A549 treated with Hydrocortisone at 1 μM for 4 hours (cell line): Measurements from ENCODE around the gene RAB33A. TPM values are rescaled to one million over a fixed set of nuclear protein-coding genes. Genes with fewer than 3 reads are reported as not detected.

Experiments used
- total RNA-seq: library from RNA; stranded (reverse); fragments of 200-300 nt; extraction: Qiagen RNA extraction; gene quantifications from 5 replicates; pipeline ENCODE4 v1.2.3, GENCODE V29; 2022

Gene RAB33A
- total RNA-seq = 0.13 to 0.31 TPM (median 0.17 TPM) in 5 replicates

DNA sequence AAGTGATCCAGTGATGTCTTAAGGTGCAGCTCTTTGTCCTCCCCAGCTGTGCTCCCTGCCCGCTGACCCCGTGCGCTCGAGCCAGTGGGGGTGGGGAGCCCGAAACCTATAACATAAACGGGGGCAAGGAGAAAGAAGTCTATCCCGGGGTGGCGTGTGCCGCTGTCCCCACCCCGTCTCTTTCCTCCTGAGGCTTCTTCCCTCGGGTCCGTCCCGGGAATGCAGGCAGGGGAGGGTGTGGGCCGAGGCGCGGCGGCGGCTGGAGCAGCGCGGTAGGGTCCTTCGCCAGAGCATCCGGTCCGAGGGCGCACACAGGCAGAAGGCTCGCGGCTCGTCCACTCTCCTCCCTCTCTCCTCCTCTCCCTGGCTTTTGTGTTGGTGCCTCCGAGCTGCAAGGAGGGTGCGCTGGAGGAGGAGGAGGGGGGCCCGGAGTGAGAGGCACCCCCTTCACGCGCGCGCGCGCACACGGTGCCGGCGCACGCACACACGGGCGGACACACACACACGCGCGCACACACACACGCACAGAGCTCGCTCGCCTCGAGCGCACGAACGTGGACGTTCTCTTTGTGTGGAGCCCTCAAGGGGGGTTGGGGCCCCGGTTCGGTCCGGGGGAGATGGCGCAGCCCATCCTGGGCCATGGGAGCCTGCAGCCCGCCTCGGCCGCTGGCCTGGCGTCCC is at the start of gene RAB33A:
RAB33A (plus strand) TSS at position 517 of the 681 bp plus-strand sequence; CDS start at position 618, 101 bp downstream.

DNA sequence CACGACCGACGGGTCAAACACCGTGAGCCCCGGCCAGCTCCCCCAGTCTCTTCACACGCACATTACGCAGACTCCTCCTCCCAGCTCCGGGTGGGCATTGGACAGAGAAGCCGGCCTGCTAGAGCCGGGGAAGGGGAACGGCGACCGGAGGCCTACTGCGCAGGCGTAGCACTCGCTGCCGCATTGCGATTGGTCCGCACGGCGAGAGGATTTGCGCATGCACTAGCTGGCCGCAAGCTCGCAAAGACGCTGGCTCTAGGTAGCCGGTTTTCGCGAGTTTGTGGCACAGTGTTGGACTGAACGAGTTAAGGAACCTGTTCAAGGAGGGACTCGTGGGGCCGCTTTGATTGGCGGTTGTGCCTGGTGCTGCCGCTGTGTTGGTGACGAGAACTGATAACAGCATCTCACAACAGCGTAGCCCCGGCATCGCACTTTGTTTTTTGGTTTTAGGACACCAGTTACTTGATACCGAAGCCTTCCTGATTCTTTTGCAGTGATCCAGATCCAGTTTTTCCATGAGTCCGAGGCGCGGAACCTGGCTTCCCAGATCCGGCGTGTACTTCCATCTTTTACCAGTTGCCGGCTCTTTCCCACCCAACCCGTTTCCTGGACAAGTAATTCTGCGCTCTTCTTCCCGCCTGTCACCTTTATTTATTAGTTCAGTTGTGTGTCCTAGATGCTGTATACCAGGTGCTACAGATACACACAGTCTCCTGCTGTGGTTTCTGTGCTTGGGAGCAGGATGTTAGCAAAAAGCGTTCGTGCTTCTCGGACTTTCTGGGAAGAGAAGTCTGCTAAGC is 5.9 kb upstream of the RAB33A start, which contains the start of gene AIFM1:
AIFM1 (minus strand) TSS at position 139 of the 800 bp plus-strand sequence. CDS start 185 bp downstream, outside the sequence.

Other genes with a start within 250 kb of the RAB33A start
- 6.7 to 13.5 TPM (median 10.3 TPM) in 5 replicates for gene BCORL1, start 189.3 kb upstream of the RAB33A start, total RNA-seq
- 23.0 to 31.9 TPM (median 26.8 TPM) in 5 replicates for gene ELF4, start 61.5 kb upstream of the RAB33A start, total RNA-seq
- 67.4 to 77.6 TPM (median 72.9 TPM) in 5 replicates for gene AIFM1, start 6.1 kb upstream of the RAB33A start, total RNA-seq
- gene ZNF280C, start 96.9 kb downstream of the RAB33A start, total RNA-seq = 2.4 to 3.8 TPM (median 2.8 TPM) in 5 replicates
- 16.3 to 19.0 TPM (median 16.8 TPM) in 5 replicates for gene SLC25A14, start 168.0 kb downstream of the RAB33A start, total RNA-seq
- not detected in 5 replicates for gene GPR119, start 213.7 kb downstream of the RAB33A start, total RNA-seq
- 27.2 to 33.0 TPM (median 28.2 TPM) in 5 replicates for gene RBMX2, start 230.0 kb downstream of the RAB33A start, total RNA-seq